ENCODE results near the gene PKP1.

The PKP1 gene

DNA sequence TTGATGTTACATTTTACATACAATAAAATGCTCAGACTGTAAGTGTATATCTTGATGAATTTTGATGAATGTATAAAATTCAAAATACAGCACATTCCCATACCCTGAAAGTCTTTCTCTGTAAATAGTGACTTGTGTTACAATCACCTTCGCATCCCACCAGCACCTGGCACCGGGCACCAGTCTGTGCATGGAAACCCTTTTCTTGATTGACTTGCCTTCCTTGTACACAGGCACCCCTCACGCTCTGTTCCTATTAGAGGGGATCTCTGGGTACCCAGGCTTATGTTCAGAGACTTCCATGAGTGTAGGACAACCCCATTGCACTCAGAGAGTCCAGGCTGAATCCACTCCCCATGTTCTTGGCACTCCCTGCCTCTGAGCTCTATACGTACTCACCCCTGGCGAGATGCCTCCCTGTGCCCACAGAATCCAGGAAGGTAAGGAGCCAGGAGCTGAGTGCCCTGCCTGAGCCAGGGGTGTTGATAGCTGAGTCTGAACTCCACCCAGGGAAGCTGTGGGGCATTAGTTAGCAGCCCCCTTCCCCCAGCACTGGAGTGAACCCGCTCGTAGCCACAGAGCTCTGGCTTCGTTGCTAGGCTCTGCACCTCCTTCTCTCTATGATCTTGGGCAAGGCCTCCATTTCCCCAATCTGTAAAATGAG lies 22.5 kb upstream of the PKP1 start:
- DNase-seq: no peak

DNA sequence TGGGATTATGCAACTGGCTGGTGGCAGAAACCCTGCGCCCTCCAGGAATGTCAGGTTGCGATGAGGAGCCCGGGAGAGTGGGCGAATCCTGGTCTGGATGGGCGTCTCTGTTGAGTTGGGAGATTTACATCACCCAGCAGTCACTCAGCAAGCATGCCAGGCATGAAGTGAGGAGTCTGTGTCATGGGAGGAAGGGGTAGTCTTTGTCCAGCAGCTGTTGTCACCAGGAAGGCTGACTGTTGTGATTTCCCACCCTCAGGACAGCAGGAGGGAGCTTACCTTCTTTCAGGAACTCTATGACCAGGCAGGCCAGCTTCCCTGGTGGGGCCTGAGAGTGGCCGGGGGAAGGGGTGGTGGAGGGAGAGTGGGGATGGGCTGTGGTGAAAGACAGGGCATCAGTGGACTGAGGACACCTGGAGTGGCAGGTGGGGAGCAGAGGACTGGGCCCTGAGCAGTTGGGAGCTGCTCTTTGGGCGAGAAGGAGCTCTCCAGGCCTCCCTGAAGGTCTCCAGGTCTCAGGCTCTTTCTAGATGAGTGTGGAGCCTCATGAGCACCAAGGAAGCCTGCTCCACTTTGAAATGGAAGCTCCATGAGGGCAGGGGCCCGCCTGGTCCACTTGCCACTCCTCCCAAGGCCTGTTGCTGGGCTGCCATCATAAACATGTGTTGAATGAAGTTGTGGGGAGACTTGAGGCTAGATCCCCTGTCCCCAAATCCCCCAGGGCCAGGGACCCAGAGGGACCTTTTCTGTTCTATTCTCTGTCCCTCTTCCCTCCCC lies 21.3 kb upstream of the PKP1 start:
- DNase-seq: no peak

DNA sequence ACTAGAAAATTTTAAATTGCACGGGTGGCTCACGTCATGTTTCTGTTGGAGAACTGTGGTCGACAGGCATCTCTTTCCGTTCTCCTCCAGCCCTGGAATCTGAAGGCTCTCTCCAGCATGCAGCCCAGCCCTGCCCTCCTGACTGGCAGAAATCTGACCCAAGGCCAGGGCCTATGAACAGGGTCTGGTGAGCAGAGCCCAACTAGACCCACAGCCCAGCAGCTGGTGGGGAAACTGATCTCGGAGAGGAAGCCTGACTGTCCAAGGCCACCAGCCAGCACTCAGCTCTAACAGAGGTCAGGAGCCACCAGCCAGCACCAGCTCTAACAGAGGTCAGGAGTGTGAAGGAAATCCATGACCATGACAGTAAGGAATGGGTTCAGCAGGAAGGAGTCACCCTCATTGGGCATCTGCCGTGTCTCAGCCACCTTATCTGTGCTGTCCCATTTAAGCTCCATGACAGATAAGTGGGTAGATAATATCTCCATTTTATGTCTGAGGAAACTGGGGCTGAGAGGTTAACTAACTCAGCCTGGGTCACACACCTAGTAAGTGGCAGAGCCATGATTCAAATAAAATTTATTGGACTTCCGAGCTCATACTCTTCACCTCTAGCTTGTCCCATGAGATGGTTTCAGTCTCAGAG lies 20.2 kb upstream of the PKP1 start:
- no peak for DNase-seq

DNA sequence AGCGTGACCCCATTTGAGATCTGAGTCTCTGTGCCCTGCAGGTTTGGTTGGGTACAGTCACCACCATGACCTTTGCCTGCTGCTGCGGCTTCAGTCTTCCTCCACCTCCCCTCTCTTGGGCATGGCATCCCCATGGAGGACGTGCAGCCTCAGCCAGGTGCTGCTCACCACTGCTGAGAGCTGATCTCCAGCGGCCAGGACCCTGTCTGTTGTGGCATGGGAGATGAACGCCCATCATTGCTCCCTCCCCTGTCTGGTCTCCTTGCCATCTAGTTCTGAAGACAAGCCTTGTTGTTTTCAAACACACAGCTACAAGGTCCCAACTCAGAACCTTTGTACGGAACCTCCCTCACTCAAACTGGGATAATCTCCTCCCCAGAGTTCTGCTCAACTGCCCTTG lies 19.2 kb upstream of the PKP1 start:
- no peak for DNase-seq

DNA sequence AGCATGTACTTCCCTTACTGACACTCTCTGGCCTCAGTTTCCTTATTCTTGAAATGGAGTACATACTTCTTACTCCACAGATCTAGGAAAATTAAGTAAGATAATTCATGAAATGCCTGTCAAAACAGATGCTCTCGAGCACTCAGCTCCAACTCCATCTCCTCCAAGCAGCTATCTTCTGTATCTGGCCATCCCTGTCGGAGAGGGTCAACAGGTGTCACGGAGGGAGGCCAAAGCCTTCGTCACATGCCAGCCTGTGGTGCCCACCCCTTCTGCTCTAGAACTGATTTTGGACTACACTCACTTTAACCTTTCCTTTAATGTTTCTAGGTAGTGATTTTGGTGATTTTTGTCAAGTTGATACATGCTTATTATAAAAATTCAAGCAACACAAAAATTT lies 18.8 kb upstream of the PKP1 start:
- no peak for DNase-seq

DNA sequence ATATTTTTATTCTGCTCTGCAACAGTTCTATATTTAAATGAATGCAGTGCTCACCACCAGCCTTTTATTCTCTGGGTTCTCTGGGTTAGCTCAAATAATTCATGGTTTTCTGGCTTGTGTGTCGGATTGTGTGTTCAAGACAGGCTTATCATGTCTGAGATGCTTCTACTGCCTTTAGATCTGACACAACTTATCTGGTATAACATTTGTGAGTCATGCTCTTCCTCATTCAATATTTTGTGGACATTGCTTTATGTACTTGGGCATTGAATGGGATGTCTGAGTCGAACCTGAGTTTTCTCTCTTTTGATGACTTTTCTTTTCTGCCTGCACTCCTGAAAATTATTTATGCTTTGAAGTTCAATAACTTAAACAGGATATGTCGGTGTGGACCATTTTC lies 17.6 kb upstream of the PKP1 start:
- no peak for DNase-seq

DNA sequence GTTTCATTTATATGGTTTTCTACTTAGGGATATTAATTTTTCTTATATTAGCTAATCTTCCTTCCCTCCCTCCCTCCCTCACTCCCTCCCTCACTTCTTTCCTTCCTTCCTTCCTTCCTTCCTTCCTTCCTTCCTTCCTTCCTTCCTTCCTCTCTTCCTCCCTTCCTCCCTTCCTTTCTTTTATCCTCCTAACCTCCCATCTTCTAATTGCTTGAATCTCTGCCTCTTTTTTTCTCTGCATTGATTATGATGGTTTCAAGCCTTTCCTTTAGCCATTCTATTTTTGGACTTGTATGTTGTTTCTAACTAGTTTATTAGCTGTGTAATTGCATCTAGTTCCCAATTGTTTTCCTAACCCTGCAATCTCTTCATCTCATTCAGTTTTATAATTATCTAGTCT lies 17.0 kb upstream of the PKP1 start:
- DNase-seq: no peak

DNA sequence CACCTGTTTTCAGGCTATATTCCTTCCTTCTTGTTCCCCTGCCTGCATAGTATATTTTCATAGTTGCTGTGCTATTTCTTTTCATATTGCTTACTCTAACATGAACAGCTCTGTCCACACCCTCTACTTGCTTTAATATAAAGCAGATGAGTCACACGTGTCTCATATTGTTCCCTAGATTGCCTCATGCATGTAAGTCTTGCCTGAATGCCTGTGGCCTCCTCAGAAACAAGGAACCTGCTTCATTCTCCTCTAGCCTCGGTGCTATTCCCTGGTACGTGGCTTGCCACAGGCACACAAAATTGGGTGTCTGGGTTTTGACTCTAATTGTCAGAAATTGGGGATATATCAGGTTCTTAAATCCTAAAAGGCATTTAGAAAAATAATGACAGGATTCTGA lies 16.5 kb upstream of the PKP1 start:
- DNase-seq: no peak

DNA sequence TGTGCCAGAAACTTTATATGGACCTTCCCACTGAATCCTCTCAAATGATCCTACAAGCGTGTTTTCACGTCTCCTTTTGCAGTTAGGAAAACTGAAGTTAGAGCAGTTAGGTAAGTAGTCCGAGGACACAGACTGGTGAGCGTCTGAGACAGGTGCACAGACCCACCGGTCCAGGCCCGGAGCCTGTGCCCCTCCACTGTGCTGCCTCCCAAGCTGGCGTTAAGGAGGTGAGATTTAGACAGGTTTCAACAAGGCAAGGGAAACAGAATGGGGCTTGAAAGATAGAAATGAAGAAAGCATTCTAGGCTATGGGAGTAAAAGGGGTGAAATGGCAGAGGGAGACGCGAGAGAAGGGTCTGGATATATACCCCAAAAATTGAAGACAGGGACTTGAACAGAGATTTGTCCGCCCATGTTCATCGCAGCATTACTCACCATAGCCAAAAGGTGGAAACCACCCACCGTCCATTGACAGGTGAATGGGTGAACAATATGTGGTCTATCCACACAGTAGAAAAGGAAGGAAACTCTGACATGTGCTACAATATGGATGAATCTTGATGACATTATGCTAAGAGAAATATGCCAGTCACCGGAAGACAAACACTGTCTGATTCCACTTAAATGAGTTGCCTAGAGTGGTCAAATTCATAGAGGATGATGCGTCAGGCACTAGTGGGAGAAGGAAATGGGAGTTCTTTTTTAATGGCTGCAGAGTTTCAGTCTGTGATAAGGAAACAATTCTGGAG lies 15.7 kb upstream of the PKP1 start:
- no peak for DNase-seq

DNA sequence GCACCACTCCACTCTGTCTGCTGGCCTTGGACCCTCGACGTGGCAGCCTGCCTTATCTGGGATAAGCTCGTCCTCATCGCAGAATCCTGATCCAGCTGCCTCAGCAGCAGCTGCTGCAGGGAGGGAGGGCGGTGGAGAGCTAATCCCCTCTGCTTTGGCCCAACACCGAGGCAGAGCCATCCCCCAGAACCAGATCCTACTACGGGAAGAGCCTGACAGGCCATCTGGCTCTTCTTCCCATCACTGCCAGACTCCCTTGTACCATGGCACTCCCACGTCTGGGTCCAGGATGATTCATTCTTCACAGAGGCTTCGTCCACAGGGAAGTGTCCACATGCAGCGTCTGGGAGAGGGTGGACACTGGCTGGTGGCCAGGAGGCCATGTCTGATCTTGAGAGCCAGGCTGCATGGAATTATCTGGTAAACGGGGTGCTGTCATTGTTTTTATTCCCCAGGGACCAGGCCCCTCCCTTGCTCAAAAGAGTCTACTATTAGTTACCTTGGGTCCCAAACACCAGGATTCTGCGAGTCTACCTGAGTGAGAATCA lies 14.6 kb upstream of the PKP1 start:
- no peak for DNase-seq

DNA sequence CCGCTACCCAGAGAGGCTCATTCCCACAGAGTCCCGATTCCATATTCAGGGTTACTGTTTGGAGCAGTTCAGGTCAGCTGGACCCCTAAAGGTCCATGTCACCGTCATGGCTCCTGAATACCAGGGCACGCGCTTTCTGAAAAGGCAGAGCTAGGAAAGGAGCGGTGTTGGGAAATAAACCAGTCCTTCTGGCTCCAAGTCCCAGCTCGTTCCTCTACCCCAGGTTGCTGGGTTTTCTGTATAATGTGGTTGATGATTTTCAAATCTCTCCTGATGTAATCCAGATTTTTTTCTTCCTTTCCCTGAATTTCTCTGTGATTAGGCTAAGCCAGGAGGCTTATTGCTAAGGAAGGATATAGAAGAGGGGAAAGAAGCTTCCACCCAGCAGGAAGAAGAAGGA lies 14.0 kb upstream of the PKP1 start:
- no peak for DNase-seq

DNA sequence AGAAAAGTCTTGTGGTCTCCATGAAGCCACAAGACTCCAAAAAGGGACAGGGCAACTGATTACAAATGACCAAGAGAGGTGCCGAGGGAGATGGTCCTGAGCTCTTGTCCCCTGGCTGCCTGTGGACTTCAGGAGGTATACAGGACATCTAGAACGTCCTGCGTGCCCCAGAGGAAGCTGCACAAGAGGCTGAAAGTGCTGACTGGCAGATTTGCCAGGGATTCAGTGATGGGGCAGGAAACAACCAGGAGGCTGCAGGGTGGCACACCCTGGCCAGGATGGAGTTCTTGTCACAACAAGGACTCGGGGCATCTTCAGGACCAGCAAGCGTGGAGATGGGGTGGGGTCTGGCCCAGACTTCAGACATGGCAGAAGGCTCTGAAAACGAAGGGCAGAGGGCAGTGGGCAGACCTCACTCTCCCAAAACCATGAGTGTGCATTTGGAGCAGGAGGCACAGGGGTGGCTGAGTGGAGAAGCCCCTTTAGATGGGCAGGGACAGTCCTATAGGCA lies 13.4 kb upstream of the PKP1 start:
- no peak for DNase-seq

DNA sequence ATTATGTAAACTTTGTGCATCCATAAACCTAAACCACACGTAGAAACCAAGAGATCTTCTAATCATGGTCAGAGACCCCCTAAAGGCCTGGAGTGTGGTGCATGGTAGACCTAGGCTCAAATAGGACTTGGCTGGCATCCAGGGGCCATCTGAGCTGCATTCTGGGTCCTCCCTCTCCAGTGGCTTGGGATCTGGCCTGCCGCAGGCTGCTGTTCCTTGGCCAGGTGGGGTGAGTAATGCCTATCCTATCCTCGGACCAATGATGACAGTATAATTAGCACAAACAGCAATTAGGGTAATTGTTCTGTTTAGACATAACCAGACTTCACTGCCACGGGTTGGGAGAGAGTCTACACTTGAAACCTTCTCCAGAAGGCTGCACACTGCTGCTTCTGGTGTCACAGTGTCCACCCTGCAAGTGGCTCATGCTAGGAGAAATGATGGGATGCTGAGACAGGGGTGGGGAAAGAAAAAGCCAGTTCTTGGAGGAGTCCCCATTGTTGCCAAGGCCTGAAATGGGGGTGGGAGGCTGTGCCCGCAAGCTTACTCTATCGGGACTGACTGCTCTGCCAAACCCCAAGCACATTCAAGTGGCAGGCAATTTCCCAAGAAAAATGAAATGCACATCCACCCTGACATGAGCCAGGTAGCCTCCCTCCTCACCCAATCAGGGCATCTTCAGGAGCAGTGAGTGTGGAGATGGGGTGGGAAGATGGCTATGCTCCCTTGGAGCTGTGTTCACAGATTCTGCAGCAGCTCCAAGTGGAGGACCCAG lies 12.5 kb upstream of the PKP1 start:
- no peak for DNase-seq

DNA sequence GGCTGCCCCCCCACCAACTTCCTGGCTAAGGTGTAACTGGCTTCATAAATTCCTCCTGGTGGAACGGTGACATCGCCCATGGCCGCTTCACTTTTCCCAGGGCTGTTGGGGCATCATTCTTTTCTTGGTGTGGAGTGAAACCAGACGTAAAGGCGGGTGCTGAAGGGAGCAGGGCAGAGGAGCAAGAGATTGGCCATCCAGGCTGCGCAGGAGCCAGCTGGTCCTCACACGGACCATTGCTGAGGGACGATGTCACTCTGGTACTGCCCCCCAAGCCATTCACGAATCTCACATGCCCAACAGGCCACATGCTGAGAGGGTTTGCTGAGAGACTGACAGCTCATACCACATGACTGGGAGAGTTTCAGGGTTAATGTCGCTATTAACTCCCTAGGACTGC lies 10.5 kb upstream of the PKP1 start:
- DNase-seq: no peak

DNA sequence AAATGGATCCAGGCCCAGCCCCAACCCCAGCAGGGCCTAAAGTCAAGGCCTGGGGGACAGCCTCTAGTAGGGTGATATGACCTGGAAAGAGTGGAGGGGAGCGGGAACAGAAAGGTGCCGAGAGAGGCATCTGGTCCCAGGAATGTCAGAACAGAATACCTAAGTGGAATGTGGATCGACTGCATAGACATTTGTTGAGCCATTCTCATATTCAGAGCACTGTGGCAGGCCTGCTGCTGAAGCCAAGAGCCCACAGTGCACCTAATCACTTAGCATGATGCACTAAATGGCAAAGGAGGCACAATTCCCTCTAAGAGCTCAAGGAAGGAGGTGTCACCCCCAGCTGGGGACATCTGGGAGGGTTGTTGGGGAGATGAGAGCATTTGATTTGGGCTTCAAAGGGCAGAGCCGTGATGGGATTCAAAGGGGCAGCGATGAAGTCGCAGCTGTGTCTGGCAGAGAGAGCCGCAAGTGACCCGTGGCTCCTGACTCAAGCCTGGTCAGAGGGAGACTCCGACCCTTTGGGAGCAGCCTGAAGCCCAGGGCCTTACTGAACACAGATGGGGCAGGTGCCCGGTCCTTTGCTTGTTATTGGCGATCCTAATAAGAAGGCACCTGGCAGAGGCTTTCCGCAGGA lies 8.6 kb upstream of the PKP1 start:
- no peak for DNase-seq

DNA sequence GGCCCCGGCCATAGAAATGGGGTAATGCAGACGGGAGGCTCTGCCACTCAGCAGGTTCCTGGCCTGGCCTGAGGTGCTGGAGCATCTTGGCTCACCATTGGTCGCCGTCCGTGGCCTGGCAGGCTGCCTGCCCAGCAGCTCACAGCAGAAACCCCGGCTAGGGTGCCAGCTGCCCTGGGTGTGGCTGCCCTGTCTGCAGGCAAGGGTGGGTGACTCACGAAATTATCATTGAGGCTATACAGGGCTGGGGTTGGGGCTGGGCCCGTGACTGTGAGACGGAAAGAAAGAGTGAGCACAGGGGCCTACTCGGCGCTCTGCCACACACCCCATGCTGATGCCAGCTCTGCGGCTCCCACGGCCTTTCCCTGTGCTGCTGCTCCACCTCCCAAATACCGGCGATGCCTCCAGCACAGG lies 8.0 kb upstream of the PKP1 start:
- DNase-seq: no peak

DNA sequence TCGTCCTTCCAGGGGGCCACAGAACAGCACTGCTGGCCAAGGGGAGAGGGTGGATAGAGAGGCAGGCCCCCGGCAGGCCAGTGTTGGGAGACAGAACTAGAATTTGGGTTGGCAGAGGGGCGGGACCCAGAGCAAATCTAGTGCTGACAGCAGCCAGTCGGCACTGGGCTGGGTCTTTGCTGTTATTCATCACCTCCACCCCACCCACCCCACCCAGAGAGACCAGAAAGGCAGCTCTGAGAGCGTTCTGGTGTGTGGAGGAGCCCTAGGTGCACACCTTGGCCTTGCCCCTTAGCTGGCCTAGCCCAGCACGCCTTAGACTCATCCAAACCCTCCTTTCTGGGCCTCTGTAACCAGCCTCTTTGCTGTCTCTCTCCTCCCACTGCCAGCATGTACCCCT lies 6.4 kb upstream of the PKP1 start:
- no peak for DNase-seq

DNA sequence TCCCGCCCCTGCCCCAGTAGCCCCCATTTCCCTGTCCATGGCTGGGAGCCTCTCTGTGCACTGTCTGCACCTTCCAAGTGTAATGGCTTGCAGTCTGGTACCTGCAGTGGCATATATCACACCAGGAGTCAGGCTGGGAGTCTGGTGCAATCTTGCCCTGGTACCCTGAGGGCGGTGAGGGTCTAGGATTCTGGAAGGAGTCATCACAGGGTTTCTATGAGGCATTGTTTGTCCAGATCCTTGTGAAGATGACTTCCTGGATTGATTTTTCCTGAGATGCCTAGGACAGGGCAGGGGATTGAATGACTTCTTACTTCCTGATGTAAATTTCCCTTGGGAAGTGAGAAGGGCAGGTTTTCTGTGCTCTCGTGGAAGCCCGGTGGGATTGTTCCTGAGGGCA lies 5.9 kb upstream of the PKP1 start:
- DNase-seq: no peak

DNA sequence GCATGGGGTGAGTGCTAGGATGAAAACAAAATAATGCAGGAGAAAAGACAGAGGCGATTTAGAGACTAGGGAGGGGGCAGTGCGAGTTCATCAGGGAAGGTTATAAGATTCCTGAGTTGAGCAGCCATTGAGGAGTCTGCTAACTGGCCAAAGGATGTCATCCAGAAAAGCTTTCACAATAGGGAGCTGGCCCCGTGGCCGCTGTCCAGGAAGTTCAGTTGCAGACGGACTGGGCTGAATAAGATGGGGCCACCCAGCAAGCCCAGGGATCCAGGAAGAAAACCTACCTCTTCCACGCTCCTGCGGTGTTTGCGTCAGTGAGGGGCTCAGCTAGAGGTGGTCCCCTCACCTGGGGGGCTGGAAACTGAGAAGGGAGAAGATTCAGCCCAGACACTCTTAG lies 4.0 kb upstream of the PKP1 start:
- DNase-seq: no peak

DNA sequence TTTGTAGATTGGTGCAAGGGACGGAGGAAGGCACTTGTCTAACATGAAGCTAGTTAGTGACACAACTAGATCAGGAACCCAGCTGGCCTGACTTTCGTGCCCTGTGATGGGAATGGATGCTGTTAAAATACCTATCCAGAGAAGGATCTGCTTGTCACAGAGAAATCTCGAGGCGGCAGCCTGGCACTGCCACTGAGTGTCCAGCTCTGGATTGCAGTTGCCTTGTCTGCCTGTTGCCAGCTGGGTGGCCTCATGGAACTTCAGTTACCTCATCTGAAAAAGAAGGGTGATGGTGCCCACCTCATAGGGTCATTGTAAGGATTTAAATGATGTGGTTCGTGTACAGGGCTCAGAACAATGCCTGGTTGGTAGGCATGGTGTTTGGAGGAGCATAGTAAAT lies 2.4 kb upstream of the PKP1 start:
- no peak for DNase-seq

DNA sequence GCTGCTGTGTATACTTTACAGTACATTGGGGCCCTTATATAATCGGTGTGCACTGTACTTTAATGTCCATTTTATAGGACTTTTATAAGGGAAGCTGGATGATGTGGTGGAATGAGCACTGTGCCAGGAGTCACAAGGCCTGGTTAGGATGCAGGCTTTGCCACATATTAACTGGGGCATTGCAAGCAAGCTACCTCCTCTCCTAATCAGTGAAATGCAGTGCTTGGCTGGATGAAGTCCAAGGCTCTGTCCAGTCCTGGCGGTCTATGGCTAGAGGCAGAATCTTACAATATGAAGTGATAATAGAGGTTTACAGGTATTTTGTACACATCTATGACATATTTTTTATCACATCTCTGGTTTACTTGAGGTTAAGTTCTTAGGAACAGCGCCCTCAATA lies 1.7 kb upstream of the PKP1 start:
- DNase-seq: no peak

DNA sequence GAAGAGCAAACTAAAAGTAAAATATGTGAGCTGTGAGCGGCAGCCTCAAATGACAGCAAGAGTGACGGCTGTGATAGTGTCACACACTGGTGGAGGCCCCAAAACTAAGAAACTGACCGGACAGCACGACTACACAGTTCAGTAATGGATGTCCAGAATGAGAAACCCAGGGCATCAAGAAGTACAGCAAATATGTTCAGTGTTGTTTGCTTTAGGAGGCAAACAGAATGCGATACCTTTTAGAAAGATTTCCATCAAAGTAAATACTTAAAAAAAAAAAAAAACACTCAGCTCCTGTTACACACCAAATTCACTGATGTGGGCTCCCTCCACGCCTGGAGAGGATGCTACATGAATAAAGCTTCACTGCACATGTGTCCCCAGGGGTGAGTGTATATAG lies 1.1 kb upstream of the PKP1 start:
- no peak for DNase-seq
